ENCODE data around the gene ARPP19. TPM values are rescaled to one million over a fixed set of nuclear protein-coding genes. Genes with fewer than 3 reads are reported as not detected.

Gene ARPP19
- total and polyA plus RNA-seq, 2 experiments from 2014 or later = 78.3 to 192 TPM

DNA sequence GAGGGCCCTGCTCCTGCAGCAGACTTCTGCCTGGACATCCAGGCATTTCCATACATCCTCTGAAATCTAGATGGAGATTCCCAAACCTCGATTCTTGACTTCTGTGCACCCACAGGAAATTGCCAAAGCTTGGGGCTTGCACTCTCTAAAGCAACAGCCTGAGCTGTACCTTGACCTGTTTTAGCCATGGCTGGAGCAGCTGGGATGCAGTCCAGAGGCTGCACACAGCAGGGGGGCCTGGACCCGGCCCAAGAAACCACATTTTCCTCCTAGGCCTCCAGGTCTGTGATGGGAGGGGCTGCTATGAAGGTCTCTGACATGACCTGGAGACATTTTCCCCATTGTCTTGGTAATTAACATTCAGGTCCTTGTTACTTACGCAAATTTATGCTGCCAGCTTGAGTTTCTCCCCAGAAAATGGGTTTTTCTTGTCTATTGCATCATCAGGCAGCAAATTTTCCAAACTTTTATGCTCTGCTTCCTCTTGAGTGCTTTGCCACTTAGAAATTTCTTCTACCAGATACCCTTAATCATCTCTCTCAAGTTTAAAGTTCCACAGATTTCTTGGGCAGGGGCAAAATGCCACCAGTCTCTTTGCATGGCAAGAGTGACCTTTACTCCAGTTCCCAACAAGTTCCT, 28.3 kb downstream of the ARPP19 start:
- Histone ChIP-seq H3K9me2 (ENCODE audit: insufficient read depth) (no peaks in the 10 kb centered on the region), H2AFZ (no peak overlapping the region; the same call in 1 of the 2 replicates), H3K4me3 (no peak overlapping the region), H3F3A (replicated peaks; ENCODE audit: low read depth) (no peaks in the 10 kb centered on the region), H3K79me2 (replicated peaks; ENCODE audit: insufficient read depth) (no peaks in the 10 kb centered on the region), H3K36me3 (ENCODE audit: insufficient read depth) (no peaks in the 10 kb centered on the region), H3K4me1 (ENCODE audit: insufficient read depth) (no peaks in the 10 kb centered on the region), H3K27ac (ENCODE audit: low read depth) (no peak overlapping the region), H3K4me2 (no peak overlapping the region), H3K27me3 (ENCODE audit: insufficient read depth) (no peaks in the 10 kb centered on the region), H4K20me1 (replicated peaks; ENCODE audit: insufficient read depth) (no peaks in the 10 kb centered on the region; the same call in 1 of the 2 replicates)
- Mint-ChIP-seq H3K36me3 (ENCODE audit: low read depth) (peaks cover 14% of the 10 kb centered on the region; the same call in 2 of the 3 replicates), H3K27ac (no peak overlapping the region), H3K27me3 (ENCODE audit: insufficient read depth, low read depth, poor library complexity) (peaks cover 5% of the 10 kb centered on the region), H3K4me1 (peaks cover 6% of the 10 kb centered on the region; the same call in 2 of the 3 replicates), H3K4me3 (no peak overlapping the region), H3K9me3 (peaks cover 27% of the 10 kb centered on the region)
- DNase-seq (ENCODE audit: low spot score) (peak; percentile 8), ATAC-seq (no peak)
- TF ChIP-seq POLR2AphosphoS5 (IDR thresholded peaks at IDR 0.05; ENCODE audit: low read depth) (no peak), STAT1 (IDR thresholded peaks at IDR 0.05; ENCODE audit: unreplicated experiment) (no peak), EZH2phosphoT487 (IDR thresholded peaks at IDR 0.05; ENCODE audit: unreplicated experiment) (no peak), JUNB (IDR thresholded peaks at IDR 0.05; ENCODE audit: unreplicated experiment) (no peak), CREB1 (CRISPR knock-in tag; IDR thresholded peaks at IDR 0.05; ENCODE audit: low read depth) (no peak), ETS1 (IDR thresholded peaks at IDR 0.05) (no peak), CTCF (conservative IDR thresholded peaks at IDR 0.05; ENCODE audit: low read depth in 2 of 2) (no peak), ZNF462 (CRISPR knock-in tag; IDR thresholded peaks at IDR 0.05) (no peak), NANOG (IDR thresholded peaks at IDR 0.05; ENCODE audit: borderline replicate concordance) (no peak), EZH2 (IDR thresholded peaks at IDR 0.05; ENCODE audit: low read depth, unreplicated experiment) (no peak), REST (IDR thresholded peaks at IDR 0.05; ENCODE audit: unreplicated experiment) (no peak), ZNF114 (CRISPR knock-in tag; IDR thresholded peaks at IDR 0.05) (no peak), ZNF331 (CRISPR knock-in tag; IDR thresholded peaks at IDR 0.05; ENCODE audit: low read depth) (no peak)

Data from GM23338 (cell line).